C1 segment of cervical spinal cord (tissue), 14 donors: ENCODE results near the gene TP53I13.
"Not testable (repeated sequence)": the region's sequence is repeated elsewhere in the genome, so short reads cannot be mapped to it uniquely, and the experiment has no call there.

Experiments used
- DNase-seq, 14 donors: peaks; one replicate each; lab custom pipeline; 2025; lab: John Stamatoyannopoulos, UW

Gene TP53I13

DNA sequence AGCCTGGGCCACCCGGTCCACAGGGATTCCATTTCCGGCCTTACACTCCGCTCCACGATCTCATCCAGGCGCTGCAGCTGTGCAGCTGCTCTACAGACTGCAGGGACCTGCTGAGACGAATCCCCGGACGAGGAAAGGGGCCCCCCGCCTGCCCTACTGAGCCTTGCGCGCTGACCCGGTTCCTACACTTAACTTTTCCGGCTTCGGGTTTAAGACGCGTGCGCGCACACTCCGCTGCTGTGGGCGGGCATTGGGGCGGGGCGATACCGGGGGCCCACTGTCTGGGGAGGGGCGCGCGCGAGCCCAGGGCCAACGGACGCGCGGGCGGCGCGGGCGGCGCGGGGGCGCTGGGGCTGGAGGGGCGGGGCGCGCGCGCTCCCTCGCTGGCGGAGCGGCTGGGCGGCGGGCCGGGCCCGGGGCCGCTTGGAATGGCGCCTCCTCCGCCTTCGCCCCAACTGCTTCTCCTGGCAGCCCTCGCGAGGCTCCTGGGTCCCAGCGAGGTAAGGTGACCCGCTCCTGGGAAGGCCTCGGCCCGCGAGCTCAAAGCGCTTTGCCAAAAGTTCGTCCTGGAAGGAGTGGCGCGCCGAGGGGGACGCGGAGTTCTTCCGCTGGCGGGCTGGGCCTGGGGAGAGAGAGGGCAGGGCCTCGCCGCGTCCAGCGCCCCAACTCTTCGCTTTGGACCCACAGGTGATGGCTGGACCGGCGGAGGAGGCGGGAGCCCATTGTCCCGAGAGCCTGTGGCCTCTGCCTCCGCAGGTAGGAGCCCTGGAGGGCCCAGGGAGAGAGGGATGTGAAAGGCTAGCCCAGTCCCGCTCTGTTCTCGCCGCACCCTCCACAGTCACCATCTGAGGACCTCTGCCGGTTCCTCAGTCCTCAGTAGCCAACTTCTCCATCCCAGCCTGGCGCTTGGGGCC, at the start of gene TP53I13:
TP53I13 (plus strand) TSS at position 371 of the 914 bp plus-strand sequence; CDS start at position 429, 58 bp downstream.
- peak in 12 of 14 donors; percentile 10 to 88 (median 73) for DNase-seq

DNA sequence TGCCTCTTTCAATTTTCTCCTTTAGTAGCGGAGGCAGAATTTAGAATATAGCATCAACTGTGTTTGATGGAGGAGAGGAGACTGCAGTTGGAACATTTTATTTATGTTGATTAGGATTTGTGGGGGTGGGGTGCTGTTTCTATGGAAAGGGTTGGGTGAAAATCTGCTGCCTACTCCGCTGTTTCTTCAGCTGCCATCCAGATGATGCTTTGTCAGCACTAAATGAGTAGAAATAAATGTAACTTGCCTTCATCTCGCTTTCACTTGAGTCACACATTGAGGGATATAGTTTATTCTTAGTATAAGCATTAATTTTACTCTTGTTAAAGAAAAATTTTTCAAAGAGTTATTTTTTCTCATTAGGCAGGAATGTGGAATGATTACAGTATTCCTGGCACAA, 43.8 kb upstream of the TP53I13 start:
- DNase-seq: no peak

DNA sequence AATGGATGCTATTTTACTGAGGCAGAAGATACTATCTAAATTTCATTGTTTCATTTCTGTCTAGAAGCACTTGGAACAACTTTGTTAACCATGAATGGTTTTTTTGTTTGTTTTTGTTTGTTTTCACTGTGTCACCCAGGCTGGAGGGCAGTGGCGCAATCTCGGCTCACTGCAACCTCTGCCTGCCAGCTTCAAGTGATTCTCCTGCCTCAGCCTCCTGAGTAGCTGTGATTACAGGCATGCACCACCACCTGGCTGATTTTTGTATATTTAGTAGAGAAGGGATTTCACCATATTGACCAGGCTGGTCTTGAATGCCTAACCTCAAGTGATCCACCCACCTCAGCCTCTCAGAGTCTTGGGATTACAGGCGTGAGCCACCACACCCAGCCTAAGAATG, 42.2 kb upstream of the TP53I13 start:
- no peak for DNase-seq

- DNase-seq: peak in 1 of 14 donors; percentile 11
Observed at GRCh38 chr17:29533976-29534375, 34.5 kb upstream of the TP53I13 start.

DNA sequence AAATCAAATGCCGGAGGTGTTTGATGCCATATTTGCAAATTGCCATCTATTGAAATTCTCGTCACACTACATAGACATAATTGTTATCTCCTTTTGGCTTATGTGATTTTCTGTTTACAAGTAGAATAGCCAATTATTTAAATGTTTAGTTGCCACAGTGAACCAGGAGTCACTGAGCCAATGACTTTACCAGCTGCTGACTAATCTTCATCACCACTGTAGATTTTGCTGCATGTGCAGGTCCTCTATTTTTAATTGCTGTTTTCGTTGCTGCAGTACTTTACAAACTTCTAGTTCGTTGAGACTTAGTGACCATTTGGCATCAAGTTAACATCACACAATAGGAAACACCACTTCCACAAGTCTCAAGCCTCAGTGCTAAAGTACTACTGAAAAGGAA, 24.4 kb upstream of the TP53I13 start:
- DNase-seq: no peak

GRCh38 chr17:29546085-29546484, 22.4 kb upstream of the TP53I13 start:
- DNase-seq: no peak

DNA sequence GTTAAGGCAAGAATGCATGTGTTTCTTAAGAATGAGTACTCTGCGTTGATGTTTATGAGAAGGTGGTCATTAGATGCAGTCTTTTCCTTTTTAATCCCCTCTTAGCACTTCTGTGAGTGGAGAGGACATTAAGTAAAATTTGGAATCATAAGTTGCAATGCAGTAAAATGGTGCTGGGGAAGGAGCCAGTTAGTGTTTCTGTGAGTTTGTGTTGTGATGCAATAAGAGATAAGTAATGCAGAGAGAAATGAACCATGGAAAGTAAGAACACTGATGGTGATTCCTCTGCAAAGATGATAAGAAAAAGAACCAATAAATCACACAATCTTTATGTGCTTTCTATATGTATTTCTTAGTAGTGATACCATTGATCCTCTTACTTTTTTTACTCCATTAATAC, 21.7 kb upstream of the TP53I13 start:
- no peak for DNase-seq

DNA sequence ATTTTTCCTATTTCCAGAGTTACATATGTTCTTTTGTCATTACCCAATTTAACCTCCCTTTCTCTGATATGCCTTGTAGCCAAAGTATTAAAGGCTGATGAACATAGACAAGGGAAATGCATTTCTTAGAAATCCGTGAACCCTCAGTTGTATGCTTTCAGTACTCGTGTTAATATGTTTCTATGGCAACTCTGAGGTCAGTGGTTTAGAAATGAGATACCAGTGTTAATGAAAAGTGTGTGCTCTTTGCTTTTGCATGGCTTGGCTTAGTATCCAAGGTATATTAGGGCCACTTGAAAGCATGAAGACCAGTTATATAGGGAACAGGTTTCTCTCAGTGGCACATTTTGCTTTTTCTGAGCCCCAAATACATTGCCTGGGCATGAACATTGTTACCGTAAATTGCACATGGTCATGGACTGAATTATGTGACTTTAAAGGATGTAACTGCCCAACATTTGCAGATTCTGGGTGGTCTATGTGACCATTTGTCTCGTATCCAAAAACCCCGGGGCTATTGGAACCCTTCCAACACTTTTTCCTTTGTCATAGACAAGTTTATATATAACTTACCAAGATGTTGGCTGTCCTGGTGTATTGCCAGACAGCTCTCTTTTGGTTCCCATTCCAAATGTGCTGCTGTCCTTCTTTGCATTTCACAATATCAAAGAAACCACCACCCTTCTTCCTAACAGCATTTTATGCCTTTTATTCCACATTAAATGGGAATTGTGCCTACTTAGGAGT, 19.2 kb upstream of the TP53I13 start:
- no peak for DNase-seq

DNA sequence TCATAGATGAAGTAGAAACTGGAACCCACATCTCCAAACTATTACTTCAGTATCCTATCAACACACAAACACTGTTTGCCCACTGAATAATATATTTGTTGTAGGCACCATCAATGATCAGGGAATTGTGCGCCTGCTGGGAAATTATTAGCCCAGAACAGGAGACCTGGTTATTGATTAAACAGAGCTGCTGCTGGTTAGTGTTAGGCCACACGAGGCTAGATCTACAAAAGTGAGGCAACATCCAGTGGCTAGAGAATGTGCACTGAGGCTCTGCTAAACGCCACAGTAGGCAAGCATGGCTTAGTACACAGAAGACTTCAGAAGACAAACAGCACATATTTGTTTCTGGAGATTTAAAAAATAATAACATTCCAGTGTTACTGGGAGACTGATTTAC, 12.7 kb upstream of the TP53I13 start:
- DNase-seq: no peak

- no peak for DNase-seq
Observed at GRCh38 chr17:29557085-29557738, 11.3 kb upstream of the TP53I13 start.

DNA sequence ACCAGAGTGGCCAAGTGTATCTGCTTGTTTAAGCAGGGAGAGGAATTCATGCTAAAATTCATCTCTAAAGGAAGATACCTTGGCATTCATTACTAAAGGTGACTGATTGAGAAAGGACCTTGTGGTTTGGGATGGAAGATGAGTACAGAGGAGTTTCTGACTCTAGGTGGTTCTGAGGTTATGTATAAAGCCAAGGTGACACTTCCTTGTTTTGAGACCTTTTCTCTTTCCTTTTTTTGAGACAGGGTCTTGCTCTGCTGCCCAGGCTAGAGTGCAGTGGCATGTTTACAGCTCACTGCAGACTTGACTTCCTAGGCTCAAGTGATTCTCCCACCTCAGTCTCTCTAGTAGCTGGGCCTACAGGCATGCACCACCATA, 10.8 kb upstream of the TP53I13 start:
- no peak for DNase-seq

- not testable (repeated sequence) for DNase-seq
Observed at GRCh38 chr17:29558139-29558538, 10.4 kb upstream of the TP53I13 start.

- DNase-seq: no peak
Observed at GRCh38 chr17:29559640-29560039, 8.9 kb upstream of the TP53I13 start.

DNA sequence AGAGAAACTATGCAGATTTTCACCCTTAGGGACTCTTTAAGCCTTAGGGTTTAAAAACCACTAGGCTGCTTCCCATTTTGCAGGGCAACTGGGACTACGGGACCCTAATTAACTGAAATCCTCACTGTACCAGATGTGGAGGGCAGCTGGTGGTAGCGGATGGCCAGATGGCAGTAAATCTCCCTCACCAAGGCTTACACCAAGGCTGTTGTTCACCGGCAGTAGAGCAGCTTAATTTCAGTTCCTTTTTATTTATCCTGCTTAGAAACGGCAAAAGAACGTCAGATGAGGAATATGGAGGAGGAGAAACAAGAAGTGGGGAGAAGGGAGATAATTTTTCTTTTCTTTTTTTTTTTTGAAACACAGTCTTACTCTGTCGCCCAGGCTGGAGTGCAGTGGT, 8.2 kb upstream of the TP53I13 start:
- DNase-seq: no peak

- no peak for DNase-seq
Observed at GRCh38 chr17:29561554-29562517, 6.7 kb upstream of the TP53I13 start.

- no peak for DNase-seq
Observed at GRCh38 chr17:29562615-29563014, 5.9 kb upstream of the TP53I13 start.

- DNase-seq: no peak
Observed at GRCh38 chr17:29563816-29564215, 4.7 kb upstream of the TP53I13 start.

DNA sequence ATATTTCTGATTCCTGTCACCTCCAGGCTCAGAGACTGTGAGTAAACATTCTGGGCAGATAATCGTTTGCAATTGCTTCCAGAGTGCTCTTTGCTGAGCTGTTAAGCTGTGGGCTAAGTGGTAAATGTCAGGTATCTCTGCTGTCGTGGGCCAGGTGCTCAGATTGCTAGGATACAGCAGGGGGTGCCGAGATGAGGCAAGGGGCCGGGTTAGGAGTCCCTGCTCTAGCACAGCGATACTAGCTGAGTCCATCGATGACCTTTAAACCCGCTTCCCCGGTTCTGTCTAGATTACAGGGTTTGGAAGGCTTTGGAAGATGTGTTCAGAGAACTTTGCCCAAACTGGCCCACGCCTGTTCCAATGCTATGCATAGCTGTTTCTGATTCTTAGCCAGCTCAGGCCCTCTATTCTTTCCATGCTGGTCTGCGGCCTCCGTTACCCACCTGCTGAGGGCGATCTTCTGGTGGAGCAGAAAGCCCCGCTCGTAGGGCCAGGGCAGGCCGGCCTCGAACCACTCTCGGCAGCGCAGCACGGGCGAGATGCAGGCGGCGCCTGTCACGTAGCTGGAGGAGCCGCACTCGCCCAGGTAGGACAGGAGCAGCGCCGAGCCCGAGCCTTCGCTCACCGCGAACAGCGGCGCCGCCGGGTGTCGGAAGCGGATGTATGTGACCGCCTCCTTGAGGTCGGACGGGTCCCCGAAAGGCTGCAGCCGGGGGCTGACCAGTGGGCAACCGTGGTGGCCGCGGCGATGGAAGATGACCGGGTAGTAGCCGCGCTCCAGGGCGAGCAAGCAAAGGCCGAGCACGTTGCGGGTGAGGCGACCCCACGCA, 2.6 kb upstream of the TP53I13 start:
- DNase-seq: no peak

DNA sequence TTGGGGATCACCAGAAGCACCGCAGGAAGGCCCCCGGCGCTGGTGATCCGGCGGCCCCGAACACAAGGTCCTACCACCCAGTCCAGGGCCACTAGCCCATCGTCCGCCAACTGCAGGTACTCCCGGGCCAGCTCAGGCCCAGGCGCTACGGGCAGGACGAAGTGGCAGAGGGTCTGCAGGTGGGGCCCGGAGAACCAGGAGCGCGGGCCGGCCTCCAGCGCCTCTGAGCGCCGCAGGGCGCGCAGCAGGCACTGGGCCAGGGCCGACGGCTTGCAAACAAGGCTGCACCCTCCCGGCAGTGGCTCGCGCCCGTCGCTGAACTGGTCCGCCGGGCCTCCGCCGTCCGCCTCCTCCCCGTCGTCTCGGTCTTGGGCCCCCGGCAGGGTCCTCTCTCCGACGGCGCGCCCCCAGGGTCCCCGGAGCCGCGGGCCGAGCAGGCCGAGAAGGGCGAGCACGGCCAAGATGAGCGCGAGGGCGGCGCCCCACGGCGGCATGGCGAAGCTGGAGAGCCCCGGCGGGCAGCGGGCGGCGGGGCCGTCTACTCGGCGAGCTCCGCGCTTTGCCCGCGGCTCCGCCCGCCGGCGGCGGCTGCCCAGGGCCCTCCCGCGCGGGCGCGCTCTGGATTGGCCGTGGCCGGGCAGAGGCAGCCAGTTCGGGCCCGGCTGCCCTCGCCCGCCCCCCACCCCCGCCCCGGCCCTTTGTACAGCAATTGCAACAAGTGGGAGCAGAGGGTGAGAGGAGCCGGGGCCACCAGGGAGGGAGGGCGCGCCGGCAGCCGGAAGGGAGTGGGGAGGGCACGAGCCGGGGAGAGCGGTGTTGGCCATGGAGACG, 1.8 kb upstream of the TP53I13 start, which contains the start of gene ABHD15:
ABHD15 (minus strand) TSS at position 565 of the 831 bp plus-strand sequence; CDS start at position 494, 71 bp downstream.
- DNase-seq: peak in 11 of 14 donors; percentile 7 to 75 (median 43)
